Activated CD8-positive, alpha-beta T cell treated with anti-CD3 and anti-CD28 coated beads for 36 hours (primary cell): ENCODE data around the gene SLC25A26. TPM values are rescaled to one million over a fixed set of nuclear protein-coding genes. Genes with fewer than 3 reads are reported as not detected.

Experiments
- ATAC-seq: fragments of 200-7000 bp; cut with Tn5 transposase; one replicate; pipeline ENCODE4 v1.10.0; 2021; ENCODE audit warnings: mild to moderate bottlenecking, moderate library complexity
- CTCF ChIA-PET: fragments of 350-600 bp; sonication (Branson Sonifier 250); formaldehyde crosslinking; loops from one replicate; lab custom pipeline; 2021; ENCODE audit warnings: antibody characterized with exemption; lab: Charles Lee
- POLR2A ChIA-PET: fragments of 350-600 bp; sonication (Branson Sonifier 250); formaldehyde crosslinking; loops from one replicate; lab custom pipeline; 2021; ENCODE audit warnings: antibody characterized with exemption; lab: Charles Lee
- DNase-seq: peaks from one replicate; pipeline ENCODE4 v3.0.0-alpha.2; 2020
- H3K27ac Mint-ChIP-seq: one replicate; pipeline ENCODE4 v1.8.0; 2021; ENCODE audit warnings: mild to moderate bottlenecking, mixed read lengths
- H3K27me3 Mint-ChIP-seq: one replicate; pipeline ENCODE4 v1.8.0; 2021; ENCODE audit warnings: mixed read lengths
- H3K36me3 Mint-ChIP-seq: one replicate; pipeline ENCODE4 v1.8.0; 2021; ENCODE audit warnings: low read depth, mixed read lengths
- H3K4me1 Mint-ChIP-seq: one replicate; pipeline ENCODE4 v1.8.0; 2021; ENCODE audit warnings: low read depth, mixed read lengths
- H3K4me3 Mint-ChIP-seq: one replicate; pipeline ENCODE4 v1.8.0; 2021; ENCODE audit warnings: mild to moderate bottlenecking, moderate library complexity, mixed read lengths
- H3K9me3 Mint-ChIP-seq: one replicate; pipeline ENCODE4 v1.8.0; 2021; ENCODE audit warnings: mixed read lengths
- intact Hi-C: fragments of 100-400 bp; cut with micrococcal nuclease; formaldehyde crosslinking; loops from one replicate; pipeline ENCODE4 v1.10.0; 2022
- total RNA-seq, 2 experiments: library from RNA; stranded (reverse); gene quantifications; one replicate each; pipeline ENCODE4 v1.2.3, GENCODE V29; 2021
- TF ChIP-seq, protein P1 (sequence below): fragments of 200-600 bp; IDR thresholded peaks from one replicate; pipeline ENCODE4 v1.8.0; 2022; ENCODE audit warnings: antibody characterized with exemption, mild to moderate bottlenecking

The SLC25A26 gene
- total RNA-seq, 2 experiments from 2014 or later, result 28.5 to 31.0 TPM

DNA sequence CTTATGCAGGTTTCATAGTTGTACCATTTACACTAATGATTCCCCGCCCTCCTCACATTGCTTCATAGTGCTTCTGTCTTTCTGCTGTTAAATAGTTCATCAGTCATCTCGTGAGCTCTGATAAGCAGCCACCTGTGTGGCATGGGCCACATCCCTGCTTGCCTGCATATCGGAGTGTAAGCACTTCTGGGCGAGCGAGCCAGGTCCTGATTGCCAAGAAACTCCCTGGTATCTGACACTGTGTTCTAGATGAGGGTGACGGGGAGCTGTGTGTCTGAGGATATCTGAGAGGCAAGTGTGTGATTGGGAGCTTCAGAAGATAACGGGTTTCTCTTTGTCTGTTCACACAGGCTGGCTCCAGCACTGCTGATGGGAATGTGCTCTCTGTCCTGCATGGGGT, 149.4 kb downstream of the SLC25A26 start:
- Mint-ChIP-seq H3K9me3 (no peaks in the 10 kb centered on the region), H3K36me3 (peaks cover 18% of the 10 kb centered on the region), H3K4me3 (no peak overlapping the region), H3K27me3 (no peaks in the 10 kb centered on the region), H3K4me1 (no peaks in the 10 kb centered on the region), H3K27ac (no peak overlapping the region)
- no peak for ATAC-seq
- ChIA-PET POLR2A (no interaction called here), CTCF (interaction anchor here (1.3 to 1.5 kb wide), 2 partner anchors 8 to 14 kb away, joined by 3 to 5 read pairs; no protein-coding TSS in a partner anchor)
- TF ChIP-seq, protein P1, sequence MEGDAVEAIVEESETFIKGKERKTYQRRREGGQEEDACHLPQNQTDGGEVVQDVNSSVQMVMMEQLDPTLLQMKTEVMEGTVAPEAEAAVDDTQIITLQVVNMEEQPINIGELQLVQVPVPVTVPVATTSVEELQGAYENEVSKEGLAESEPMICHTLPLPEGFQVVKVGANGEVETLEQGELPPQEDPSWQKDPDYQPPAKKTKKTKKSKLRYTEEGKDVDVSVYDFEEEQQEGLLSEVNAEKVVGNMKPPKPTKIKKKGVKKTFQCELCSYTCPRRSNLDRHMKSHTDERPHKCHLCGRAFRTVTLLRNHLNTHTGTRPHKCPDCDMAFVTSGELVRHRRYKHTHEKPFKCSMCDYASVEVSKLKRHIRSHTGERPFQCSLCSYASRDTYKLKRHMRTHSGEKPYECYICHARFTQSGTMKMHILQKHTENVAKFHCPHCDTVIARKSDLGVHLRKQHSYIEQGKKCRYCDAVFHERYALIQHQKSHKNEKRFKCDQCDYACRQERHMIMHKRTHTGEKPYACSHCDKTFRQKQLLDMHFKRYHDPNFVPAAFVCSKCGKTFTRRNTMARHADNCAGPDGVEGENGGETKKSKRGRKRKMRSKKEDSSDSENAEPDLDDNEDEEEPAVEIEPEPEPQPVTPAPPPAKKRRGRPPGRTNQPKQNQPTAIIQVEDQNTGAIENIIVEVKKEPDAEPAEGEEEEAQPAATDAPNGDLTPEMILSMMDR, result no peak
- intact Hi-C loops, result loop anchor here (5.0 kb wide), 1 partner anchor 93 kb away; no protein-coding TSS in a partner anchor
- DNase-seq, result no peak

DNA sequence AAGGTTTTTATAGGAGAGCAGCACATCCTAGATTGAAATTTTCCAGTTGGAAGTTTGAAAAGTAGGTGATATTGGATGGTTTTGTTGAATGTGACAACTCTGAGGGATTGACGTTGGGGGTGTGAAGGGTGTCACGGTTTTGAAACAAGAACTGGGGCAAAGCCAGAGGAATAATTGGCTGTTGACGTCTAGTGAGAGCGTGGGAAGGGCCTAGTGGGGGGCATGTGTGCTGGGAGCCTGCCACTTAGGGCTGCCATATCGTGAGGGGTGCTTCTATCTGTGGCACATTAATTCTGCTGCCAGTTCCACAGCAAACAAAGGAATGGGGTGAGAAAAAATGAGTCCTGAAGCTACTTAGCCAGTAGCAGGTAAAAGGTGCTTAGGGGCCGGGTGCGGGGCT, 150.6 kb downstream of the SLC25A26 start:
- intact Hi-C loops, result loop anchor here (5.0 kb wide), 1 partner anchor 94 kb away; no protein-coding TSS in a partner anchor
- H3K27ac Mint-ChIP-seq, result no peak overlapping the region
- DNase-seq (no peak), ATAC-seq (no peak)
- TF ChIP-seq, protein P1, result no peak
- POLR2A ChIA-PET, result interaction anchor here (0.6 kb wide), 1 partner anchor 36 kb away, joined by 3 read pairs; no protein-coding TSS in a partner anchor
- no peaks in the 10 kb centered on the region for H3K9me3 Mint-ChIP-seq
- no peaks in the 10 kb centered on the region for H3K4me1 Mint-ChIP-seq
- peaks cover 27% of the 10 kb centered on the region for H3K36me3 Mint-ChIP-seq
- H3K4me3 Mint-ChIP-seq, result no peak overlapping the region
- no peaks in the 10 kb centered on the region for H3K27me3 Mint-ChIP-seq
- CTCF ChIA-PET, result interaction anchor here (1.5 kb wide), 1 partner anchor 15 kb away, joined by 3 read pairs; no protein-coding TSS in a partner anchor

DNA sequence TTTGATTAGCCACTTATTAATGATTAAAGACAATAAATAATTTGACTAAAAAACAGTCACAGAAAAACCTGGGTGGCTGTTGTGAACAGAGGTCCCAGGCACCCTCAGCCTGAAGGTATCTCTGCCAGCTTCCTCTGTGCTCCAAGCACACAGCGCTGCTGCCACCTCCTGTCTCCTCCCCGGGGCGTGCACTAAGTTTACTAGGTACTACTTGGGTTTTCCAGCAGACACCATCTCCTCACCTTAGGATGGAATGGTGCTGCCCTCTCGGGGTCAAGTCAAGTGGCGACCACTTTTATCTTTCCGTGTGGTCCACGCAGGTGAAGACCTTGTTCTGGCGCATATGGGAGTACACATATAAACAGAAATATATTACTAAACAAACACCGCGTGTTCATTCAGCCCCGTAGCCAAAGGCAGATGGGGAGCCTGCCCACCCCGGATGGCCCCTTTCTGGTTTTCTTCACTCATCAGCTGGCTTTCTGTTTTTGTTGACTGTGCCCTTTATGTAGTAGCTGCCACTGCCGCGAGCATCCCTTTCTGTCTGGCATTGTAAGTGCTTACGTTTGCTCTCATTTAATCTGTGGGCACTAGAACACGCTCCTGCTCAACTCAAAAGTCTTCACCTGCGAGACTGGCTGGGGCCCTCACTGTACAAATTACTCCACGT, 152.0 kb downstream of the SLC25A26 start:
- ChIA-PET POLR2A (no interaction called here), CTCF (interaction anchor here (0.6 to 1.8 kb wide), 6 partner anchors 16 to 442 kb away, joined by 3 to 9 read pairs (median 3); no protein-coding TSS in a partner anchor)
- H3K4me1 Mint-ChIP-seq, result peaks cover 5% of the 10 kb centered on the region
- H3K36me3 Mint-ChIP-seq, result peaks cover 39% of the 10 kb centered on the region
- ATAC-seq (peak; percentile 62), DNase-seq (peak; percentile 37)
- intact Hi-C loops, result loop anchor here (5.0 kb wide), 1 partner anchor 96 kb away; no protein-coding TSS in a partner anchor
- no peak overlapping the region for H3K4me3 Mint-ChIP-seq
- peak overlapping the region; percentile 50 for H3K27ac Mint-ChIP-seq
- H3K9me3 Mint-ChIP-seq, result no peaks in the 10 kb centered on the region
- TF ChIP-seq, protein P1, result no peak
- H3K27me3 Mint-ChIP-seq, result no peaks in the 10 kb centered on the region

DNA sequence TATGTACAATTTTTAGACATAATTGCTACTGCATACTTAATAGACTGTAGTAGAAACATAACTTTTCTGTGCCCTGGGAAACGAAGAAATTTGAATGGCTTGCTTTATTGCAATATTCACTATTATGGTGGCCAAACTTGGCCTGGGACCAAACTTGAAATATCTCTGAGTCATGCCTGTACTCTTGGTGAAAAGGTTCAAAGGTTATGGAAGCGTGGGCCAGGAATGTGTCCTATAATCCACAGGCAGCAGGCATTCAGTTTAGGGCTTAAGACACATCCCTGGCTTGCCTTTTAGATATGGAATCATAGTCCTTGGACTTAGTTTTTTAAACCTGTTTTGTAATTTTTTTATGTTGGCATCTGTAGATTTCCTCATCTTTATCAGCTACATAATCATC, 155.8 kb downstream of the SLC25A26 start:
- POLR2A ChIA-PET, result no interaction called here
- Mint-ChIP-seq H3K4me1 (peaks cover 13% of the 10 kb centered on the region), H3K9me3 (no peaks in the 10 kb centered on the region), H3K27ac (no peak overlapping the region), H3K4me3 (no peak overlapping the region), H3K27me3 (no peaks in the 10 kb centered on the region), H3K36me3 (peaks cover 70% of the 10 kb centered on the region)
- CTCF ChIA-PET, result interaction anchor here (1.3 to 3.2 kb wide), 4 partner anchors 9 to 446 kb away, joined by 8 to 18 read pairs (median 10); no protein-coding TSS in a partner anchor
- TF ChIP-seq, protein P1, result no peak
- ATAC-seq (no peak), DNase-seq (no peak)
- intact Hi-C loops, result no loop called here

DNA sequence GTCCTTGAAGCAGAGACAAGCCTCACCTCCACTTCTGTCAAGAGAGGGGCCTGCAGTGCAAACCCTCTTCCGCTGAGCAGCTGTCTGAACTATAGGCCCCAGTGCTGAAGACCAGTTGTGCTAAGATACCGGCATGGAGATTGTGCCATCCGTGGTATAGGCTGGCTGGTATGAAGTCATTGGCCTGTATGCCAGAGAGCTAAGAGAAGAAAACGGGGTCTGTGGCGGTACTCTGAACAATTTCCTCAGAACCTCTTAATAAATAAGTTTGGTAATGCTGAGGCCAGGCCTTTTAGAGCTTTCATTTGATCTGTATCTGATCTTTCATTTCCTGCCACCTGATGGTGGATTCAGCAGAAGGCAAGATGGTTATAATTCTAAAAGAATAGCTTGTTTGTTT, 157.0 kb downstream of the SLC25A26 start:
- Mint-ChIP-seq H3K4me3 (no peak overlapping the region), H3K27me3 (no peaks in the 10 kb centered on the region), H3K36me3 (peaks cover 80% of the 10 kb centered on the region), H3K9me3 (no peaks in the 10 kb centered on the region), H3K27ac (peak overlapping the region; percentile 82), H3K4me1 (peaks cover 13% of the 10 kb centered on the region)
- TF ChIP-seq, protein P1, result no peak
- no peak for DNase-seq
- ATAC-seq, result peak; percentile 47
- ChIA-PET CTCF (interaction anchor here (0.7 to 3.2 kb wide), 27 partner anchors 8 to 513 kb away, joined by 3 to 35 read pairs (median 4); no protein-coding TSS in a partner anchor), POLR2A (interaction anchor here (0.6 to 1.2 kb wide), 2 partner anchors 15 to 100 kb away, joined by 3 to 4 read pairs; no protein-coding TSS in a partner anchor)
- intact Hi-C loops, result no loop called here
